Keratinocyte (primary cell): ENCODE data around the gene CCL4L2. TPM values are rescaled to one million over a fixed set of nuclear protein-coding genes. Genes with fewer than 3 reads are reported as not detected.

Experiments
- DNase-seq: peaks from one replicate; pipeline ENCODE4 v3.0.0-alpha.2; 2011; ENCODE audit warnings: low read depth, missing footprints, low spot score
- FAIRE-seq: peaks from 2 replicates; lab custom pipeline; 2011; peaks lifted over from hg19 to GRCh38; lab: Jason Lieb, UNC
- H2AFZ ChIP-seq: 2 replicates; pipeline ENCODE4 v1.6.0; 2012; ENCODE audit warnings: low read length, control low read depth, inconsistent platforms; ENCODE audit not compliant: control insufficient read depth
- H3K27ac ChIP-seq: 2 replicates; pipeline ENCODE4 v1.5.1; 2011; ENCODE audit warnings: low read length; ENCODE audit not compliant: control insufficient read depth, insufficient read depth
- H3K27me3 ChIP-seq: 3 replicates; pipeline ENCODE4 v1.6.0; 2011; ENCODE audit warnings: low read length; ENCODE audit not compliant: control insufficient read depth, insufficient read depth; ENCODE audit errors: extremely low read depth
- H3K36me3 ChIP-seq, 2 experiments: 2 replicates in 1 of 2; 3 replicates in 1 of 2; pipeline ENCODE4 v1.5.1; 2011; ENCODE audit warnings: low read length in 2 of 2, mild to moderate bottlenecking in 1 of 2; ENCODE audit not compliant: control insufficient read depth in 2 of 2, insufficient read depth in 2 of 2; ENCODE audit errors: extremely low read depth in 1 of 2
- H3K4me1 ChIP-seq: 3 replicates; pipeline ENCODE4 v1.5.1; 2011; ENCODE audit warnings: low read length; ENCODE audit not compliant: control insufficient read depth, insufficient read depth; ENCODE audit errors: extremely low read depth
- H3K4me2 ChIP-seq: 3 replicates; pipeline ENCODE4 v1.6.0; 2011; ENCODE audit warnings: low read depth, low read length; ENCODE audit not compliant: control insufficient read depth, insufficient read depth; ENCODE audit errors: extremely low read depth
- H3K4me3 ChIP-seq, 3 experiments: fragments of 200-600 bp in 1 of 3; sonication (generic) in 1 of 3; 2 replicates in 2 of 3; 3 replicates in 1 of 3; pipeline ENCODE4 v1.5.1; 2011 to 2016; ENCODE audit warnings: low read length in 3 of 3, mild to moderate bottlenecking in 3 of 3, control low read depth in 2 of 3, inconsistent platforms in 1 of 3, low read depth in 1 of 3, mixed read lengths in 1 of 3, mixed run types in 1 of 3, moderate library complexity in 1 of 3; ENCODE audit not compliant: control insufficient read depth in 2 of 3, insufficient read depth in 2 of 3; ENCODE audit errors: extremely low read depth in 1 of 3
- H3K79me2 ChIP-seq: 2 replicates; pipeline ENCODE4 v1.6.0; 2012; ENCODE audit warnings: low read length; ENCODE audit not compliant: control insufficient read depth, insufficient read depth
- H3K9ac ChIP-seq: 3 replicates; pipeline ENCODE4 v1.6.0; 2011; ENCODE audit warnings: low read length; ENCODE audit not compliant: control insufficient read depth, insufficient read depth; ENCODE audit errors: extremely low read depth
- H3K9me1 ChIP-seq: 3 replicates; pipeline ENCODE4 v1.6.0; 2011; ENCODE audit warnings: low read length; ENCODE audit not compliant: control insufficient read depth, insufficient read depth; ENCODE audit errors: extremely low read depth
- H3K9me3 ChIP-seq: 2 replicates; pipeline ENCODE4 v1.5.1; 2012; ENCODE audit warnings: low read depth, low read length; ENCODE audit not compliant: control insufficient read depth
- H4K20me1 ChIP-seq: 3 replicates; pipeline ENCODE4 v1.6.0; 2011; ENCODE audit warnings: low read length; ENCODE audit not compliant: control insufficient read depth, insufficient read depth; ENCODE audit errors: extremely low read depth
- EZH2 ChIP-seq: IDR thresholded peaks from one replicate; pipeline ENCODE4 v1.6.1; 2012; ENCODE audit warnings: inconsistent platforms, mild to moderate bottlenecking, low read length, moderate library complexity
- dilution Hi-C: fragments of 300-500 bp; cut with MboI; formaldehyde crosslinking; loops from one replicate; pipeline ENCODE4 v1.7.0; 2020; ENCODE audit warnings: low sequenced_read_pairs; ENCODE audit not compliant: extremely low pct_ligation_motif_present
- polyA plus RNA-seq, 5 experiments: library from polyadenylated mRNA; depleted of rRNA in 3 of 5; stranded (reverse) in 3 of 5; stranded (forward) in 1 of 5; unstranded in 1 of 5; fragments of >200 nt; gene quantifications; 1 replicate in 1 of 5; 2 replicates in 3 of 5; 3 replicates in 1 of 5; pipeline versions ENCODE4 v1.2.1 to v1.2.3, GENCODE V29; 2011 to 2012; ENCODE audit warnings: missing spikeins in 2 of 5, low read depth in 1 of 5, low replicate concordance in 1 of 5
- TF ChIP-seq, protein P1 (sequence below), 3 experiments: IDR thresholded peaks in 1 of 3; conservative IDR thresholded peaks in 1 of 3; optimal IDR thresholded peaks in 1 of 3; 2 replicates in 2 of 3; 3 replicates in 1 of 3; pipeline versions ENCODE3 to v1.5.1; 2011; ENCODE audit warnings: low read length in 3 of 3, mild to moderate bottlenecking in 3 of 3, moderate library complexity in 2 of 3, control low read depth in 1 of 3, inconsistent platforms in 1 of 3; ENCODE audit not compliant: insufficient read depth in 2 of 3; ENCODE audit errors: extremely low read depth in 1 of 3

The CCL4L2 gene
- polyA plus RNA-seq, 1 donor (not counting 4 experiments of a cell fraction or from before 2014, with no cell fraction given), result not detected

GRCh38 chr17:36212966-36213365 is 2.1 kb downstream of the CCL4L2 start:
- Histone ChIP-seq H3K4me3 (no peak overlapping the region), H4K20me1 (no peaks in the 10 kb centered on the region), H3K4me2 (no peak overlapping the region), H3K9me1 (no peaks in the 10 kb centered on the region), H3K4me1 (no peaks in the 10 kb centered on the region), H3K79me2 (no peaks in the 10 kb centered on the region), H3K9ac (no peak overlapping the region), H3K36me3 (no peaks in the 10 kb centered on the region), H2AFZ (no peak overlapping the region), H3K27ac (no peak overlapping the region), H3K27me3 (no peaks in the 10 kb centered on the region), H3K9me3 (no peaks in the 10 kb centered on the region)
- no peak for DNase-seq
- TF ChIP-seq, protein P1, sequence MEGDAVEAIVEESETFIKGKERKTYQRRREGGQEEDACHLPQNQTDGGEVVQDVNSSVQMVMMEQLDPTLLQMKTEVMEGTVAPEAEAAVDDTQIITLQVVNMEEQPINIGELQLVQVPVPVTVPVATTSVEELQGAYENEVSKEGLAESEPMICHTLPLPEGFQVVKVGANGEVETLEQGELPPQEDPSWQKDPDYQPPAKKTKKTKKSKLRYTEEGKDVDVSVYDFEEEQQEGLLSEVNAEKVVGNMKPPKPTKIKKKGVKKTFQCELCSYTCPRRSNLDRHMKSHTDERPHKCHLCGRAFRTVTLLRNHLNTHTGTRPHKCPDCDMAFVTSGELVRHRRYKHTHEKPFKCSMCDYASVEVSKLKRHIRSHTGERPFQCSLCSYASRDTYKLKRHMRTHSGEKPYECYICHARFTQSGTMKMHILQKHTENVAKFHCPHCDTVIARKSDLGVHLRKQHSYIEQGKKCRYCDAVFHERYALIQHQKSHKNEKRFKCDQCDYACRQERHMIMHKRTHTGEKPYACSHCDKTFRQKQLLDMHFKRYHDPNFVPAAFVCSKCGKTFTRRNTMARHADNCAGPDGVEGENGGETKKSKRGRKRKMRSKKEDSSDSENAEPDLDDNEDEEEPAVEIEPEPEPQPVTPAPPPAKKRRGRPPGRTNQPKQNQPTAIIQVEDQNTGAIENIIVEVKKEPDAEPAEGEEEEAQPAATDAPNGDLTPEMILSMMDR (optimal IDR thresholded peaks at IDR 0.05 in 1 of 3, IDR thresholded peaks at IDR 0.05 in 1 of 3, conservative IDR thresholded peaks at IDR 0.05 in 1 of 3; ENCODE audit: extremely low read depth in 1 of 3, insufficient read depth in 2 of 3, low read length in 3 of 3), result no peak
- TF ChIP-seq EZH2, result no peak
- no peak for FAIRE-seq
- dilution Hi-C loops, result no loop called here

DNA sequence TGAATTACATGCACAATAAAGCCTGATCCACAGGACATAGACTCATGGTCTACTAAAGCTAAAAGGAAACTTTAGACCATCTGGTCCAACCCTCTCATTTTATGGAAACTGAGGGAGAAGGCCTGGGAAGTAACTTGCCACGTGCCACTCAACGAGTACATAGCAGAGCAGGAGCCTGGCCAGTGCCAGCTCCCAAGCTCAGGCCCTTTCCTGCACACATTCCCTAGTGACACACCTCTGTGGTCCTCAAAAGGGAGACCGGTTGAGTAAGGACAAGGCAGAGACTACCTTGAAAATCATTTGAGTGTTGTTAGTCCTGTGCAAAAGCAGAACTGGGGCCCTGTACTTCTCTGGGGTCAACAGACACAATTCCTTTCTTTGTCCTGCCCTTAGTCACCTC is 2.8 kb downstream of the CCL4L2 start:
- Histone ChIP-seq H2AFZ (no peak overlapping the region), H3K4me2 (no peak overlapping the region), H4K20me1 (no peaks in the 10 kb centered on the region), H3K4me1 (no peaks in the 10 kb centered on the region), H3K4me3 (no peak overlapping the region), H3K9me3 (peaks cover 4% of the 10 kb centered on the region), H3K36me3 (no peaks in the 10 kb centered on the region), H3K27ac (no peak overlapping the region), H3K9me1 (no peaks in the 10 kb centered on the region), H3K9ac (no peak overlapping the region), H3K79me2 (no peaks in the 10 kb centered on the region), H3K27me3 (no peaks in the 10 kb centered on the region)
- FAIRE-seq (no peak), DNase-seq (no peak)
- TF ChIP-seq EZH2, result no peak
- TF ChIP-seq, protein P1 (optimal IDR thresholded peaks at IDR 0.05 in 1 of 3, IDR thresholded peaks at IDR 0.05 in 1 of 3, conservative IDR thresholded peaks at IDR 0.05 in 1 of 3; ENCODE audit: extremely low read depth in 1 of 3, insufficient read depth in 2 of 3, low read length in 3 of 3), result no peak
- dilution Hi-C loops, result no loop called here
